GM06990 (cell line): ENCODE results near the gene NKD1.

ENCODE experiments used
- DNase-seq: peaks from one replicate; pipeline ENCODE4 v3.0.0-alpha.2; 2011; ENCODE audit not compliant: insufficient read length; ENCODE audit errors: extremely low read depth
- H3K27me3 ChIP-seq: replicated peaks from 2 replicates; pipeline ENCODE4 v1.6.0; 2011; ENCODE audit warnings: low read length; ENCODE audit not compliant: control insufficient read depth, insufficient read depth
- H3K36me3 ChIP-seq: 2 replicates; pipeline ENCODE4 v1.5.1; 2011; ENCODE audit warnings: low read length; ENCODE audit not compliant: control insufficient read depth, insufficient read depth
- H3K4me3 ChIP-seq: replicated peaks from 2 replicates; pipeline ENCODE4 v1.5.1; 2011; ENCODE audit warnings: low read depth, mild to moderate bottlenecking, control low read depth, low read length
- CTCF ChIP-seq: IDR thresholded peaks from 2 replicates; pipeline ENCODE4 v1.5.1; 2011; ENCODE audit warnings: low read length, control low read depth, mild to moderate bottlenecking, inconsistent platforms; ENCODE audit not compliant: insufficient read depth, poor library complexity, severe bottlenecking

Gene NKD1

DNA sequence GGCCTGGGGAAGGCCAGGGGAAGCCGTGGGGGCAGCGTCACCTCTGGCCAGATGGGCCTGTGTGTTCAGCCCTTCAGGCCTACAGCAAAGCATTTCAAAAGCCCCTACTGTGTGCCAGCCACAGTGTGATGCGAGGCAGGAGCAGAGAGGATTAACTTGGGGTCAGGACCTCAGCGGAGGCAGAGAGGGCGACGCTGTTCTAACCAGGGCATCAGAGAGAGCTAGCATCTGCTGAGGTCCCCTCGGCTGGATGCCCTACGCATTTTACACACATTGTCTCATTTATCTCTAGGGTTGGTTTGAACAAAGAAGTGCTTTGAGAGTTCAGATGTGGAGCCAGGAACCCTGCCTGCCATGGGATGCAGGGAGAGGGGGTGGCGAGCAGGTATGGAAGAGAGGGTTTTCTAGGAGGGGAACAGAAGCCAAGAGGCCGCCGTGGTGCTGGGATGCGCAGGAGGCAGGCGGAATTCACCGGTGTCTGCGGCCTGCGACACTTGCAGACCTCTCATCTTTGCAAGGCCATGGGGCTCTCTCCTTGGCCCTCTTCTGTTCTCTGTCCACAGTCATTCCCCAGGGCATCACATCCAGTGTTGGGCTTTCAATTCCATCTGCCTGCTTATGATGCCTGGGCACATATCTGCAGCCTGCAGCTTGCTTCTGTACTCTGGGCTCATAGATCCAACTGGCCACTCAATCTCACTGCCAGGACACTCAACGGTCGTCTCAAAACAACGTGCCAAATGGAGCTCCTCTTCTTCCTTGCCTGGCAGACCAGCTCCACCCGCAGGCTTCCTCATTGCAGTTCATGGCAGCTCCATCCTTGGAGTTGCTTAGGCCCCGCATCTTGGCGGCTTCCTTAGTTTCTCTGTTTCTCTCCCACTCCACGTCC lies 8.1 kb upstream of the NKD1 start:
- Histone ChIP-seq H3K4me3 (no peak overlapping the region), H3K36me3 (no peaks in the 10 kb centered on the region), H3K27me3 (no peaks in the 10 kb centered on the region; the same call in none of the 2 replicates)
- DNase-seq: no peak
- no peak for TF ChIP-seq CTCF

DNA sequence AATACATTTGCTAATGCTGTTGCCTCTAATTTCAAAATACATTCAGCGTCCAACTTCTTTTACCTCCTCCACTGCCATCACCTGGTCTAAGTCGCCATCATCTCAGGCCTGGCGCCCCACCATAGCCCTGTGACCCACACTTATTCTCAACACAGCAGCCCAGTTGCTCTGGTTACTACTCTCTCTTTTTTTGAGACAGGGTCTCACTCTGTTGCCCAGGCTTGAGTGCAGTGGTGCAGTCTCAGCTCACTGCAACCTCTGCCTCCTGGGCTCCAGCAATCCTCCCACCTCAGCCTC lies 7.5 kb upstream of the NKD1 start:
- Histone ChIP-seq H3K27me3 (no peaks in the 10 kb centered on the region; the same call in 1 of the 2 replicates), H3K36me3 (no peaks in the 10 kb centered on the region), H3K4me3 (no peak overlapping the region)
- no peak for TF ChIP-seq CTCF
- no peak for DNase-seq

- TF ChIP-seq CTCF: no peak
- no peak overlapping the region for H3K4me3 ChIP-seq
Observed at GRCh38 chr16:50542703-50543102, 5.5 kb upstream of the NKD1 start.

DNA sequence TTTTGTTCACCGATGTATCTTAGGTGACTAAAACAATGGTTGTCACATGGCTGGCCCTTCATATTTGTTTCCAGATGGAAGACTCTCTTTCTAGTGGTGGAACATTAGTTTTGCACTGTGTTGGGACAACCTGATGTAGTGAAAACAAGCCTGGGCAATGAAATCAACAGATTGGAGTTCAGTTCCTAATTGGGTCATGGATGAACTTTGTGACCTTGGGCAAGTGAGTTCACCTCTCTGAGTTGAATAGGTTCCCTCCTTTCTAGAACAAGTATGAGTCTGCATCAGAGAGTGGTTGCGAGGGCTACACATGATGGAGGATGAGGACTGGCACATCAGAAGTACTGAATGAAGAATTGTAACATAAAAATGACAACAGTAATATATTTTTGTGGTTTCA lies 2.1 kb upstream of the NKD1 start:
- TF ChIP-seq CTCF: no peak
- H3K27me3 ChIP-seq: peaks cover 4% of the 10 kb centered on the region; the same call in 1 of the 2 replicates
- DNase-seq: no peak
- H3K4me3 ChIP-seq: no peak overlapping the region
- no peaks in the 10 kb centered on the region for H3K36me3 ChIP-seq

More at GRCh38 chr16:50542703-50543102, 5.5 kb upstream of the NKD1 start:
- no peaks in the 10 kb centered on the region for H3K36me3 ChIP-seq
- H3K27me3 ChIP-seq: no peaks in the 10 kb centered on the region; the same call in 1 of the 2 replicates
- DNase-seq: no peak

- H3K27me3 ChIP-seq: peaks cover 4% of the 10 kb centered on the region; the same call in 1 of the 2 replicates
- peak; percentile 59 for DNase-seq
Observed at GRCh38 chr16:50547340-50548124, 664 bp upstream of the NKD1 start.

More at GRCh38 chr16:50547340-50548124, 664 bp upstream of the NKD1 start:
- H3K36me3 ChIP-seq: no peaks in the 10 kb centered on the region
- H3K4me3 ChIP-seq: peak overlapping the region; percentile 74
- peak; percentile 44 for TF ChIP-seq CTCF
